A549 (cell line): Measurements from ENCODE around the gene RAD54L. TPM values are rescaled to one million over a fixed set of nuclear protein-coding genes. Genes with fewer than 3 reads are reported as not detected.

Experiments used
- ATAC-seq, 2 experiments: fragments of 200-7000 bp in 1 of 2; fragments of >200 bp in 1 of 2; cut with Nextera tagmentation in 1 of 2; cut with Tn5 transposase in 1 of 2; 3 replicates each; pipeline versions ENCODE4 v1.8.0 to v1.9.1; 2018 to 2020; ENCODE audit warnings: mild to moderate bottlenecking in 1 of 2, moderate library complexity in 1 of 2
- CTCF ChIA-PET: fragments of 300-600 bp; sonication (Branson Sonifier 250); formaldehyde crosslinking; extraction: SDS; loops from one replicate; lab custom pipeline; 2021; ENCODE audit warnings: antibody characterized with exemption, inconsistent platforms; lab: Yijun Ruan, JAX
- POLR2A ChIA-PET: fragments of 350-600 bp; formaldehyde crosslinking; extraction: SDS; loops from one replicate; lab custom pipeline; 2021; ENCODE audit warnings: antibody characterized with exemption, inconsistent platforms; lab: Yijun Ruan, JAX
- DNase-seq, 2 experiments: peaks; one replicate each; pipeline versions ENCODE4 v3.0.0 to v3.0.0-alpha.2; 2011 to 2016; ENCODE audit warnings: low read depth in 1 of 2, low spot score in 1 of 2
- FAIRE-seq: peaks from 2 replicates; lab custom pipeline; 2011; peaks lifted over from hg19 to GRCh38; lab: Jason Lieb, UNC
- H3K27ac ChIP-seq, 2 experiments: fragments of >200 bp; sonication (Bioruptor Twin); formaldehyde crosslinking; 3 replicates each; pipeline ENCODE4 v1.5.1; 2016 to 2017
- H3K4me1 ChIP-seq: fragments of >200 bp; sonication (Bioruptor Twin); formaldehyde crosslinking; 3 replicates; pipeline ENCODE4 v1.6.1; 2016
- H3K4me2 ChIP-seq: fragments of >200 bp; sonication (Bioruptor Twin); formaldehyde crosslinking; 3 replicates; pipeline ENCODE4 v1.6.1; 2016
- H3K4me3 ChIP-seq: fragments of >200 bp; sonication (Bioruptor Twin); formaldehyde crosslinking; 3 replicates; pipeline ENCODE4 v1.5.1; 2016
- H3K9me3 ChIP-seq: fragments of >200 bp; sonication (Bioruptor Twin); formaldehyde crosslinking; 3 replicates; pipeline ENCODE4 v1.6.1; 2016
- BHLHE40 ChIP-seq: IDR thresholded peaks from 2 replicates; pipeline ENCODE4 v1.6.1; 2012; ENCODE audit warnings: low read depth, low read length, inconsistent platforms
- CBX2 ChIP-seq: fragments of 200-600 bp; sonication (generic); IDR thresholded peaks from 2 replicates; pipeline ENCODE4 v1.6.1; 2016; ENCODE audit warnings: low read depth, mild to moderate bottlenecking, borderline replicate concordance
- CEBPB ChIP-seq, 2 experiments: fragments of >200 bp in 1 of 2; sonication (Bioruptor Twin) in 1 of 2; formaldehyde crosslinking in 1 of 2; IDR thresholded peaks; 2 replicates each; pipeline ENCODE4 v1.6.1; 2012 to 2016
- CHD2 ChIP-seq: fragments of 150-350 bp; IDR thresholded peaks from 2 replicates; pipeline ENCODE4 v1.6.1; 2014; ENCODE audit warnings: low read length; ENCODE audit not compliant: partially characterized antibody
- ESRRA ChIP-seq: fragments of 150-350 bp; IDR thresholded peaks from 2 replicates; pipeline ENCODE4 v1.6.1; 2014; ENCODE audit warnings: mild to moderate bottlenecking, low read length, borderline replicate concordance
- FOSL2 ChIP-seq, 2 experiments: fragments of 450-650 bp in 1 of 2; fragments of >200 bp in 1 of 2; sonication (Bioruptor Twin) in 1 of 2; formaldehyde crosslinking; IDR thresholded peaks; 2 replicates each; pipeline versions ENCODE4 v1.5.0 to v1.6.1; 2016 to 2020; ENCODE audit warnings: mild to moderate bottlenecking in 1 of 2, moderate library complexity in 1 of 2
- FOXS1 ChIP-seq: fragments of 250-450 bp; sonication (Bioruptor Pico); IDR thresholded peaks from 2 replicates; pipeline ENCODE4 v1.5.0; 2020; ENCODE audit warnings: mild to moderate bottlenecking, moderate library complexity
- HDAC2 ChIP-seq: fragments of 200-600 bp; sonication (generic); IDR thresholded peaks from 2 replicates; pipeline ENCODE4 v1.6.1; 2016
- HOXB13 ChIP-seq: fragments of 250-450 bp; sonication (Bioruptor Pico); IDR thresholded peaks from 2 replicates; pipeline ENCODE4 v1.5.0; 2020; ENCODE audit warnings: low read depth, mild to moderate bottlenecking, moderate library complexity
- HOXB5 ChIP-seq: fragments of 250-450 bp; sonication (Bioruptor Pico); IDR thresholded peaks from 2 replicates; pipeline ENCODE4 v1.5.0; 2020; ENCODE audit warnings: mild to moderate bottlenecking, moderate library complexity
- JUN ChIP-seq, 2 experiments: fragments of >200 bp; sonication (Bioruptor Twin); formaldehyde crosslinking; IDR thresholded peaks; 2 replicates in 1 of 2; 3 replicates in 1 of 2; pipeline ENCODE4 v1.6.1; 2016 to 2017
- JUNB ChIP-seq: fragments of >200 bp; sonication (Bioruptor Twin); formaldehyde crosslinking; IDR thresholded peaks from 2 replicates; pipeline ENCODE4 v1.6.1; 2016
- KDM1A ChIP-seq: fragments of 200-600 bp; sonication (generic); IDR thresholded peaks from 2 replicates; pipeline ENCODE4 v1.6.1; 2016; ENCODE audit warnings: low read depth, mild to moderate bottlenecking
- MYC ChIP-seq: IDR thresholded peaks from 2 replicates; pipeline ENCODE4 v1.6.1; 2012; ENCODE audit warnings: mild to moderate bottlenecking, inconsistent platforms, low read length, improper control_type of control experiment, borderline replicate concordance
- NFE2L2 ChIP-seq: fragments of 150-350 bp; conservative IDR thresholded peaks from 2 replicates; pipeline ENCODE4 v1.6.1; 2014; ENCODE audit warnings: low read length
- NPAS2 ChIP-seq: fragments of 250-450 bp; sonication (Bioruptor Pico); IDR thresholded peaks from 2 replicates; pipeline ENCODE4 v1.8.0; 2022; ENCODE audit warnings: mild to moderate bottlenecking, moderate library complexity, borderline replicate concordance
- POLR2A ChIP-seq: IDR thresholded peaks from 2 replicates; pipeline ENCODE4 v1.6.1; 2012; ENCODE audit warnings: mild to moderate bottlenecking, low read length
- POLR2AphosphoS2 ChIP-seq: conservative IDR thresholded peaks from 2 replicates; pipeline ENCODE4 v1.6.1; 2012; ENCODE audit warnings: low read length, improper control_type of control experiment, inconsistent platforms
- RCOR1 ChIP-seq: fragments of 150-350 bp; IDR thresholded peaks from 2 replicates; pipeline ENCODE4 v1.6.1; 2014; ENCODE audit warnings: antibody characterized with exemption, low read length, low read depth
- ZC3H11A ChIP-seq: fragments of 450-650 bp; IDR thresholded peaks from 2 replicates; pipeline ENCODE4 v1.6.1; 2014; ENCODE audit warnings: antibody characterized with exemption, mild to moderate bottlenecking
- ZNF302 ChIP-seq: fragments of 250-450 bp; sonication (Bioruptor Pico); IDR thresholded peaks from 2 replicates; pipeline ENCODE4 v1.9.0; 2021; ENCODE audit warnings: inconsistent platforms, mild to moderate bottlenecking, moderate library complexity
- ZSCAN20 ChIP-seq: fragments of 250-450 bp; sonication (Bioruptor Pico); IDR thresholded peaks from 2 replicates; pipeline ENCODE4 v1.8.0; 2022; ENCODE audit warnings: mild to moderate bottlenecking, moderate library complexity
- WGBS: methylation state at CpG from one replicate; pipeline ENCODE4 v1.1.6; 2017; ENCODE audit errors: missing lambda C conversion rate; 5-methylcytosine and 5-hydroxymethylcytosine counted together
- polyA plus RNA-seq, 4 experiments: library from polyadenylated mRNA; depleted of rRNA in 3 of 4; stranded (reverse); fragments of >200 nt; fragmentation: RNase III in 1 of 4; extraction: RNeasy Plus Mini Kit Qiagen cat#74134 plus additional on column Dnase treatment in 1 of 4; gene quantifications; 2 replicates in 3 of 4; 3 replicates in 1 of 4; pipeline ENCODE4 v1.2.3, GENCODE V29; 2011 to 2017
- TF ChIP-seq, protein P1 (sequence below): fragments of >200 bp; sonication (Bioruptor Twin); formaldehyde crosslinking; IDR thresholded peaks from 3 replicates; pipeline ENCODE4 v1.6.1; 2016

The RAD54L gene
- polyA plus RNA-seq, 2 of the 4 experiments (the other 2 are of a cell fraction) = 10.9 to 14.0 TPM

DNA sequence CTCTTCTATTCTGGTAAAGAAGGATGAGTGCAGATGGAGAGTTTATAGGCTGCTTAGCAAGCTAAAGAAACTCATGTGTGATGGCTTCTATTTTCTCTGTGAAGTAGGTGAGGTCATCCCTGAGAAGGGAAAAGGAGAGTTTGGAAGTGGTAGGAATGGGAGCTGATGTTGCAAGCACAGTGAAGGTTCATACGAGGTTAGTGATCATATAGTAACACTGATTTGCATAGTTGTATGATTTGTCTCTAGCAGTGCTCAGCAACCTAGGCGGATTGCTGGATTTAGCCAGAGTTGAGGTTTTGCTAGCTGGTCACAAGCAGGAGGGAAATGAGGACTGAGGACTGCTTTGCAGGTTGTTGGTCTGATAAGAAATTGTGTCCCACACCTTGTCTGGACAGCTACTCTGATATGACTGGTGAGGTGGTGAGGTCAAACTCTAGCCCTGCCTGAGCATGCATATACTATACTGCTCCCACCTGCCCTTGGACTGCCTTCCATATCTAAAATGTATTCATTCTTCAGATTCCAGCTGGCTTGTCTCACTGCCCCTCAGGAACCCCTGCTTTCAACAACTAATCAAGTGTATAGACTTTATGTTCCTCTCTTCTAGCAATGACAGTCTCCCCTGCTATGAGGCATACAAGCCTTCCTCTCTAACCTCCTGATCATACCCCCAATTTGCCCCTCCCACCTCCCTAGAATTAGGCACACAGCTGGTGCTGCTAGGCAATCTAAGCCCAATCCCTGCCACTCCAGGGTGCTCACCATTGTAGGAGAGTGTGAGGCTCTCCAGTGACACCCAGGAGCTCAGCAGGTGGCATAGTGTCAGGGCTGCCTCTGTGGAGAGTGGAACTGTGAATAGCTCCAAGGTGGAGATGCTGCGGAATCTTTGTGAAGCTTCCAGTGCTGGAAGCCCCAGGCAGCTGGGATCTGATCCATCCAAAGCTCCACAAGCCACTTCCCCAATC lies 37.3 kb downstream of the RAD54L start:
- Histone ChIP-seq H3K4me2 (no peak overlapping the region), H3K4me3 (no peak overlapping the region), H3K9me3 (no peaks in the 10 kb centered on the region), H3K27ac (no peak overlapping the region), H3K4me1 (no peaks in the 10 kb centered on the region)
- WGBS = 86% methylated on average over 3 of the region's 3 CpGs
- no peak for TF ChIP-seq JUNB
- no peak for TF ChIP-seq FOXS1 (CRISPR knock-in tag)
- no peak for TF ChIP-seq KDM1A
- no peak for FAIRE-seq
- CTCF ChIA-PET = interaction anchor here (1.2 to 1.8 kb wide), 2 partner anchors 10 to 11 kb away, joined by 4 to 6 read pairs; no protein-coding TSS in a partner anchor
- no peak for DNase-seq
- 0 out of 6 replicates have a peak, but pooled peaks have one; percentile 7 to 8 for ATAC-seq
- POLR2A ChIA-PET = no interaction called here

DNA sequence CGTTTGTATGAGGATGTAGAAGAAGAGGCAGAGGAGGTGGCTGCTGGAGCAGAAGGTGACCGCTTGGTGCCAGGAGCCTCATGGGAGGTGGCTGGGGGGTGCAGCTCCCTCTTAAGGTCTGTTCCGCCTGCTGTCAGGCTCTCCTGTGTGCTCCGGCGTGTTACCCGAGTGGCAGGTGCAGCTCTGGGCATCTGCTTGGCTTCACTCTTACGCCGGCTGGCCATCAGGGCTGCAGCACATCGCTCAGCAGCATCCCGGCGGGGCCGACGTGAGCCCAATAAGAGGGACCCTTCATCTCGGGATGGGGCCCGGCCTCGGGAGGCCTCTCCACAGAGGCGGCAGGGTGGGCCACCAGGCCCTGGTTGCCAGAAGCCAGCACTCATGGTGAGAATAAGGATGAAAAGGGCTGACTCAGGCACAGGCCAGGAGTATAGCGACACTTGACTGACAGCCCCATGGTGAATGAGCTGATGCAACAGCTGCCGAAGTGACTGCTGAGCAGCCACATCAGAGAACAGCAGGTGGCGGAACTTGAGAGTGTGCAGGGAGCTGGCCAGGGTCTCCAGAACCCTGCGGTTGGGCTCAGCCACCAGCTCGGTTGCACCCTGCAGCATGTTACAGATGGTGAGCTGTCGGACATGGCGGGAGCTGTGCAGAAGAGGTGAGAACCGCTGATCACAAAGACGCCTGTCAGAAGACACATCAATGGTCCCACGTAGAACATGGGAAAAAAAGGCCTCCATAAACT lies 38.3 kb downstream of the RAD54L start:
- no peaks in the 10 kb centered on the region for H3K9me3 ChIP-seq
- FAIRE-seq (no peak), ATAC-seq (peak in 1 of 2 experiments; percentile 18; a peak in 3 of 6 replicates), DNase-seq (no peak)
- TF ChIP-seq ZSCAN20 (CRISPR knock-in tag) (no peak), NPAS2 (CRISPR knock-in tag) (no peak), POLR2AphosphoS2 (0 out of 2 replicates have a peak, but pooled peaks have one; percentile 18)
- no peak overlapping the region for H3K4me3 ChIP-seq
- WGBS = 93% methylated on average over 22 of the region's 27 CpGs
- CTCF ChIA-PET = interaction anchor here (1.2 to 2.7 kb wide), 3 partner anchors 10 to 17 kb away, joined by 4 to 7 read pairs (median 5); partner anchors contain the start of genes LRRC41 and UQCRH
- H3K4me2 ChIP-seq = no peak overlapping the region
- POLR2A ChIA-PET = no interaction called here
- no peaks in the 10 kb centered on the region for H3K4me1 ChIP-seq
- no peak overlapping the region for H3K27ac ChIP-seq

DNA sequence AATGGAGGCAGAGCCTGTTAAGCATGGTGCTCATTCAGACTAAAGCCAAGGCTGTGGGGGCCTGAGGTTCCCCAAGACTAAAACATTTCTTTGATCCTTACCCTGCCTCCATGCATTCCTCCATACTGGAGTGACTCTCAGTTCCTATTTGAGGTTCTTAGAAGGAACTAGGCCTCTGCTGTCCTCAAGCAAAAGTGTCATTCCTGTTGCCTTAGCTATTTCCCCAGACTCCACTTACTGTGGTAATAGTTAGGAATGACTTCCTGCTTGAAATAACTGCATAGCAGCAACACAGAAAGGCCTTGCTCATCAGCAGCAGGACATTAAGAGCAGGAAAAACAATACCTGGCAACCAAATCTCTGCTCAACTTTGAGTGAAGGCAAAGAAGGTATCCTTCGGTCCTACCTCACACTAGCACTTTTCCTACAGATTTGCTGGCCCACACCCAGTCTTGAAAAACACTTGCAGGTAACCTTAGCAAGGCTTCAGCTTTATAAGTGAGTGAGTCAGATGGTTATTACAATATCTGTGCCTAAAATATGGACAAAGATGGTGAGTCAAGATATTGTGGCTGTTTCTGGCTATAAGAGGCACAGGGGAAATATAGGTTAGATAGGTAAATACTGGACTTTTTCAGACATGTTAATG lies 41.0 kb downstream of the RAD54L start:
- DNase-seq = no peak
- TF ChIP-seq CHD2 = no peak
- TF ChIP-seq NFE2L2 = no peak
- TF ChIP-seq ESRRA = no peak
- WGBS = 85% methylated on average over 1 of the region's 1 CpG
- no peak for FAIRE-seq
- ChIA-PET CTCF (interaction anchor here (2.7 kb wide), 1 partner anchor 8 kb away, joined by 7 read pairs; no protein-coding TSS in a partner anchor), POLR2A (no interaction called here)
- H3K4me2 ChIP-seq = no peak overlapping the region
- no peaks in the 10 kb centered on the region for H3K9me3 ChIP-seq
- H3K27ac ChIP-seq = no peak overlapping the region
- H3K4me3 ChIP-seq = no peak overlapping the region
- ATAC-seq = 0 out of 6 replicates have a peak, but pooled peaks of 1 of the 2 experiments have one; percentile 16
- no peaks in the 10 kb centered on the region for H3K4me1 ChIP-seq

DNA sequence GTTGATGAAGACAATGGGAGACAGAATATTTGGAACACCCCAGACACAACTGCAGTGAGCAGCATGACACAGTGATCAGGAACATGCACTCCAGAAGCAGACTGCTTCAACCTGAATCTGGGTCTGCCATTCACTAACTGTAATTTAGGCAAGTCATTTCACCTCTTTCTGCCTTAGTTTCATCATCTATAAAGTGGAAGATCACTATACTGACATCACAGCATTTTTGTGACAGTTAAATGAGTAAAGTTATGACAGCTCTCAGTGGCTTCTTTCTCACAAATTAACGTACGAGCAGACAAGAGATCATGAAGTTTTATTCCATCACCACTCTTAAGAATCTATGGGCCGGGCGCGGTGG lies 41.6 kb downstream of the RAD54L start:
- FAIRE-seq (no peak), ATAC-seq (no peak), DNase-seq (no peak)
- H3K4me1 ChIP-seq = no peaks in the 10 kb centered on the region
- ChIA-PET CTCF (no interaction called here), POLR2A (no interaction called here)
- WGBS = 99% methylated on average over 5 of the region's 5 CpGs
- H3K4me3 ChIP-seq = no peak overlapping the region
- TF ChIP-seq ESRRA (no peak), ZNF302 (CRISPR knock-in tag) (no peak), JUN (IDR thresholded peaks at IDR 0.05) (no peak), HOXB5 (CRISPR knock-in tag) (no peak), RCOR1 (no peak), FOSL2 (IDR thresholded peaks at IDR 0.05) (no peak), FOSL2 (CRISPR knock-in tag; IDR thresholded peaks at IDR 0.05) (no peak), ZC3H11A (no peak), BHLHE40 (no peak), KDM1A (no peak), CHD2 (no peak), POLR2A (no peak), NFE2L2 (no peak), HOXB13 (CRISPR knock-in tag) (no peak), HDAC2 (no peak), CEBPB (IDR thresholded peaks at IDR 0.05) (no peak), CBX2 (no peak), MYC (no peak)
- TF ChIP-seq, protein P1, sequence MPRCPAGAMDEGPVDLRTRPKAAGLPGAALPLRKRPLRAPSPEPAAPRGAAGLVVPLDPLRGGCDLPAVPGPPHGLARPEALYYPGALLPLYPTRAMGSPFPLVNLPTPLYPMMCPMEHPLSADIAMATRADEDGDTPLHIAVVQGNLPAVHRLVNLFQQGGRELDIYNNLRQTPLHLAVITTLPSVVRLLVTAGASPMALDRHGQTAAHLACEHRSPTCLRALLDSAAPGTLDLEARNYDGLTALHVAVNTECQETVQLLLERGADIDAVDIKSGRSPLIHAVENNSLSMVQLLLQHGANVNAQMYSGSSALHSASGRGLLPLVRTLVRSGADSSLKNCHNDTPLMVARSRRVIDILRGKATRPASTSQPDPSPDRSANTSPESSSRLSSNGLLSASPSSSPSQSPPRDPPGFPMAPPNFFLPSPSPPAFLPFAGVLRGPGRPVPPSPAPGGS = no peak
- H3K27ac ChIP-seq = no peak overlapping the region
- no peaks in the 10 kb centered on the region for H3K9me3 ChIP-seq
- H3K4me2 ChIP-seq = no peak overlapping the region
